Psoas muscle (tissue), 8 donors: Measurements from ENCODE around the gene IPO9. TPM values are rescaled to one million over a fixed set of nuclear protein-coding genes. Genes with fewer than 3 reads are reported as not detected.

Experiments
- ATAC-seq, 4 donors: fragments of 200-7000 bp; cut with Tn5 transposase; one replicate each; pipeline ENCODE4 v1.9.1; 2020; ENCODE audit warnings: moderate library complexity in 3 of 4, mild to moderate bottlenecking in 2 of 4
- DNase-seq, 2 donors: peaks; one replicate each; pipeline ENCODE4 v3.0.0-alpha.2; 2020
- H3K27ac ChIP-seq: fragments of 200-600 bp; one replicate; pipeline ENCODE4 v1.8.0; 2022
- H3K27me3 ChIP-seq, 3 donors: fragments of 200-600 bp in 1 of 3; one replicate each; pipeline versions ENCODE4 v1.6.1 to v1.8.0; 2013 to 2022; ENCODE audit warnings: low read length in 2 of 3, mild to moderate bottlenecking in 2 of 3, moderate library complexity in 1 of 3; ENCODE audit not compliant: insufficient read depth in 3 of 3
- H3K36me3 ChIP-seq, 2 donors: fragments of 200-600 bp in 1 of 2; one replicate each; pipeline versions ENCODE4 v1.6.1 to v1.8.0; 2013 to 2022; ENCODE audit warnings: low read depth in 1 of 2, mild to moderate bottlenecking in 1 of 2, moderate library complexity in 1 of 2; ENCODE audit not compliant: insufficient read depth in 1 of 2
- H3K4me1 ChIP-seq: fragments of 200-600 bp; one replicate; pipeline ENCODE4 v1.8.0; 2022
- H3K4me3 ChIP-seq: fragments of 200-600 bp; one replicate; pipeline ENCODE4 v1.8.0; 2022; ENCODE audit warnings: mild to moderate bottlenecking
- H3K9me3 ChIP-seq: fragments of 200-600 bp; one replicate; pipeline ENCODE4 v1.8.0; 2022
- WGBS, 3 donors: extraction: QIAGEN DNeasy Blood & Tissue Kit; methylation state at CpG; one replicate each; pipeline versions ENCODE4 v1.1.6 to v1.1.7; 2013; 5-methylcytosine and 5-hydroxymethylcytosine counted together
- intact Hi-C, 2 donors: fragments of 100-400 bp; cut with DNase I; formaldehyde crosslinking; loops; one replicate each; pipeline versions ENCODE4 v1.11.0 to v1.14.2; 2022
- polyA plus RNA-seq, 3 donors: library from polyadenylated mRNA; stranded (reverse); fragments of 200-250 nt; gene quantifications; one replicate each; pipeline ENCODE4 v1.2.3, GENCODE V29; 2013
- total RNA-seq, 4 donors: library from RNA; stranded (reverse); fragmentation: NEBNext Ultra II Directional in 2 of 4; extraction: Animal tissue kit (Norgen Biotek cat#: 25700) in 2 of 4; gene quantifications; one replicate each; pipeline versions ENCODE4 v1.2.1 to v1.2.4, GENCODE V29; 2021 to 2023
- TF ChIP-seq, protein P1 (sequence below): fragments of 200-600 bp; IDR thresholded peaks from one replicate; pipeline ENCODE4 v1.8.0; 2022; ENCODE audit warnings: antibody characterized with exemption
- donor health status: healthy with polysubstance abuse.
- donor health status: DM: no; HTN: no; CAD: no; lungs with moderate emphysema.
- donor health status: Bipolar disorder and iron deficiency.
- donor health status: healthy.
- donor health status: DM: yes; HTN: yes; CAD: no.
- donor health status: DM: no; HTN: no; CAD: no.
- donor health status: DM: no; HTN: no; CAD: no.
- donor health status: DM: yes; HTN: yes; CAD: no.

Gene IPO9
- total and polyA plus RNA-seq, 7 donors, result 6.6 to 26.9 (median 20.1) TPM

DNA sequence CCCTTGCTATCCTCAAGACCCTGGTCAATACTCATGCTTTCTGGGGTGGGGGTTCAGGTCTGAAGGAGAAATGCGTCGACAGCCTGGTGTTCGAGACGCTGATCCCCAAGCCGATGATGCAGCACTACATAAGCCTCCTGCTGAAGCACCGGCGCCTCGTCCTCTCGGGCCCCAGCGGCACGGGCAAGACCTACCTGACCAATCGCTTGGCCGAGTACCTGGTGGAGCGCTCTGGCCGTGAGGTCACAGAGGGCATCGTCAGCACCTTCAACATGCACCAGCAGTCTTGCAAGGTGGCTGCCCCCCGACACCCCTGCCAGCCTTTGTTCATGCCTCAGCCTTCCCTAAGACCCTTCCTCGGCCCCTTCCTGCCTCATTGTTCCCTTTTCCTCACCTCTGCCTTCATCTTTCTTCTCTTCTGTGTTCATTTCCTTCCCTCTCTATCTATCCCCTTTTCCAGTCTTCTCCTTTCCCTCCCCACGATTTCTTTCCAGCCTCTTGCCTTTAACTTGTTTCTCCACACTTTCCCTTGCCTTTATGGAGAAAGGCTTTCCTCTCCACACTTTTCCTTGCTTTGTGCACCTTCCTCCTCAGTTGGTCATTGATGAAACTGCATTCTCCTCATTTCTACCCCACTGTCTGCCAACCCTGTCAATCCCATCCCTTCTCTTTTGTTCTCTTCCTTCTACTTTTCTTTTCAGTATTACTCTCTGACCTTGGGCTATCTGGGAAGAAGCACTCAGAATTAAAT is 18.3 kb upstream of the IPO9 start:
- TF ChIP-seq, protein P1, sequence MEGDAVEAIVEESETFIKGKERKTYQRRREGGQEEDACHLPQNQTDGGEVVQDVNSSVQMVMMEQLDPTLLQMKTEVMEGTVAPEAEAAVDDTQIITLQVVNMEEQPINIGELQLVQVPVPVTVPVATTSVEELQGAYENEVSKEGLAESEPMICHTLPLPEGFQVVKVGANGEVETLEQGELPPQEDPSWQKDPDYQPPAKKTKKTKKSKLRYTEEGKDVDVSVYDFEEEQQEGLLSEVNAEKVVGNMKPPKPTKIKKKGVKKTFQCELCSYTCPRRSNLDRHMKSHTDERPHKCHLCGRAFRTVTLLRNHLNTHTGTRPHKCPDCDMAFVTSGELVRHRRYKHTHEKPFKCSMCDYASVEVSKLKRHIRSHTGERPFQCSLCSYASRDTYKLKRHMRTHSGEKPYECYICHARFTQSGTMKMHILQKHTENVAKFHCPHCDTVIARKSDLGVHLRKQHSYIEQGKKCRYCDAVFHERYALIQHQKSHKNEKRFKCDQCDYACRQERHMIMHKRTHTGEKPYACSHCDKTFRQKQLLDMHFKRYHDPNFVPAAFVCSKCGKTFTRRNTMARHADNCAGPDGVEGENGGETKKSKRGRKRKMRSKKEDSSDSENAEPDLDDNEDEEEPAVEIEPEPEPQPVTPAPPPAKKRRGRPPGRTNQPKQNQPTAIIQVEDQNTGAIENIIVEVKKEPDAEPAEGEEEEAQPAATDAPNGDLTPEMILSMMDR, result no peak
- no peak overlapping the region for H3K4me3 ChIP-seq

DNA sequence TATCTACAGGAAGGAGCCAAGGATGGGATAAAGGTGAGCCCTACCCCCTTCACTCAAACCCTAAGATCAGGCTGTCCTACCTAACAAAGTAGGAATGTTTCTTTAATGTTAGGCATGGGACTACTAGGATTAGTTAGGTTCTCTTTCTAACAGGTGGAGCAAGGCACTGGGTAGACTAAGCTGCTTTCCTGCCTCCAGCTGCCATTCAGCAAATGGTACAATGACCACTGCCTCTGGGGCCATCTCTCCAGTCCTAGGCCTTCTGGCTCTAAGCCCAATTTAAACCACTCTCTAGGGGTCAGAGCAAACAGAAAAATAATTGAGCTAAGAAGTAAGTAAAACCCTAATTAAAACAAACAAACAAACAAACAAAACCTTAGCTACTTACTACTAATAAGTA is 15.7 kb upstream of the IPO9 start:
- intact Hi-C loops, result no loop called here
- Histone ChIP-seq H3K4me3 (no peak overlapping the region), H3K27ac (no peak overlapping the region), H3K27me3 (no peaks in the 10 kb centered on the region), H3K9me3 (no peaks in the 10 kb centered on the region), H3K36me3 (peaks cover 0 to 86% of the 10 kb centered on the region in 2 donors), H3K4me1 (no peaks in the 10 kb centered on the region)
- DNase-seq (no peak), ATAC-seq (no peak)
- TF ChIP-seq, protein P1, result no peak

More for the DNA sequence above, 18.3 kb upstream of the IPO9 start:
- WGBS, 3 donors, result 94 to 97% (median 96%) methylated on average over 19 of the region's 19 CpGs
- Histone ChIP-seq H3K36me3 (peaks cover 0 to 84% of the 10 kb centered on the region in 2 donors), H3K27ac (no peak overlapping the region), H3K4me1 (no peaks in the 10 kb centered on the region), H3K9me3 (no peaks in the 10 kb centered on the region), H3K27me3 (no peaks in the 10 kb centered on the region)
- intact Hi-C loops, result no loop called here
- no peak for ATAC-seq
- no peak for DNase-seq

GRCh38 chr1:201816309-201816854 is 12.6 kb upstream of the IPO9 start:
- Histone ChIP-seq H3K9me3 (no peaks in the 10 kb centered on the region), H3K4me3 (no peak overlapping the region), H3K27ac (no peak overlapping the region), H3K27me3 (no peaks in the 10 kb centered on the region), H3K4me1 (no peaks in the 10 kb centered on the region), H3K36me3 (peaks cover 0 to 80% of the 10 kb centered on the region in 2 donors)
- intact Hi-C loops, result no loop called here
- ATAC-seq (no peak), DNase-seq (no peak)
- TF ChIP-seq, protein P1, result no peak
- 90 to 94% (median 94%) methylated on average over 7 of the region's 7 CpGs for WGBS, 3 donors

DNA sequence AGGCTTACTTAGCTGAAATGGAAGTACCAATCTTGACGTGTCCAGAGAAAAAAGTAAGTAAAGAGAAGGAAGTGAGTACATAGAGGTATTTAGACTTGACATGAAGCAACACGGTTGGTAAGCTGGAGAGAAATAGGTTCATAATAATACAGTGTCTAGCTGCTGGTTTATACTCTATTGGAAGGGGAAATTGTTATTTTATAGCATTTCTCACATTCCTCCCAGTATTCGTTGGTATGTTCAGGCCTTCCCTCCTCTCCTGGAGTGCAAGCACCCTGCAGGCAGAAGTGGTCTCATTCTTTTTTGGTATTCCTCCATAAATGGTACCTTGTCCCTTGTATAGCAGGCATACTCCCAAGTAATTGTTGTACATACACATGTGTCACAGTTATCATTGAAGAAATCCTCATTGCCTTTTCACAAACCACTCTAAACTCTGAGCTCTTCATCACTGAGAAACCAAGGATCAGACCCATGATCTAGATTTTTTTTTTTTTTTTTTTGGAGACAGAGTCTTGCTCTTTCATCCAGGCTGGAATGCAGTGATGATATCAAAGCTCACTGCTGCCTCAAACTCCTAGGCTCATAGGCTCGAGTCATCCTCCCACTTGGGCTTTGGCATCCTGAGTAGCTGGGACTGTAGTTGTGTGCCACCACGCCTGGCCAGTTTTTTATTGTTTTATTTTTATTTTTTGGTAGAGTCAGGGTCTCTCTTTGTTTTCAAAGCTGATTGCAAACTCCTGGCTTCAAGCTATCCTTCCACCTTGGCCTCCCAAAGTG is 9.8 kb upstream of the IPO9 start:
- 78 to 83% (median 81%) methylated on average over 5 of the region's 5 CpGs for WGBS, 3 donors
- H3K27me3 ChIP-seq, result no peaks in the 10 kb centered on the region
- TF ChIP-seq, protein P1, result no peak
- H3K36me3 ChIP-seq, result peaks cover 0 to 52% of the 10 kb centered on the region in 2 donors
- H3K9me3 ChIP-seq, result no peaks in the 10 kb centered on the region
- H3K4me3 ChIP-seq, result no peak overlapping the region
- H3K4me1 ChIP-seq, result peaks cover 3% of the 10 kb centered on the region
- intact Hi-C loops, result no loop called here
- ATAC-seq (no peak), DNase-seq (no peak)
- H3K27ac ChIP-seq, result no peak overlapping the region
